BE2C (cell line): ENCODE data around the gene CCM2L.

ENCODE experiments used
- DNase-seq: peaks from one replicate; pipeline ENCODE4 v3.0.0-alpha.2; 2020
- H3K27me3 ChIP-seq: fragments of 250-450 bp; sonication (Bioruptor Pico); 2 replicates; pipeline ENCODE4 v1.5.1; 2020; ENCODE audit warnings: mild to moderate bottlenecking
- H3K36me3 ChIP-seq: fragments of 250-450 bp; sonication (Bioruptor Pico); 2 replicates; pipeline ENCODE4 v1.5.1; 2020; ENCODE audit warnings: mild to moderate bottlenecking
- H3K4me1 ChIP-seq: fragments of 250-450 bp; sonication (Bioruptor Pico); 2 replicates; pipeline ENCODE4 v1.5.1; 2020
- H3K4me3 ChIP-seq: 2 replicates; pipeline ENCODE4 v1.5.1; 2011; ENCODE audit warnings: low read depth, low read length
- H3K9me3 ChIP-seq: fragments of 250-450 bp; sonication (Bioruptor Pico); 2 replicates; pipeline ENCODE4 v1.5.1; 2020
- TF ChIP-seq, protein P1 (sequence below): IDR thresholded peaks from 2 replicates; pipeline ENCODE4 v1.5.1; 2012; ENCODE audit warnings: mild to moderate bottlenecking, low read depth, low read length

CCM2L gene

GRCh38 chr20:32007787-32008616 is 2.2 kb upstream of the CCM2L start:
- Histone ChIP-seq H3K9me3 (no peaks in the 10 kb centered on the region), H3K27me3 (no peaks in the 10 kb centered on the region), H3K4me1 (peaks cover 8% of the 10 kb centered on the region; the same call in 1 of the 2 replicates), H3K4me3 (no peak overlapping the region), H3K36me3 (no peaks in the 10 kb centered on the region)
- TF ChIP-seq, protein P1, sequence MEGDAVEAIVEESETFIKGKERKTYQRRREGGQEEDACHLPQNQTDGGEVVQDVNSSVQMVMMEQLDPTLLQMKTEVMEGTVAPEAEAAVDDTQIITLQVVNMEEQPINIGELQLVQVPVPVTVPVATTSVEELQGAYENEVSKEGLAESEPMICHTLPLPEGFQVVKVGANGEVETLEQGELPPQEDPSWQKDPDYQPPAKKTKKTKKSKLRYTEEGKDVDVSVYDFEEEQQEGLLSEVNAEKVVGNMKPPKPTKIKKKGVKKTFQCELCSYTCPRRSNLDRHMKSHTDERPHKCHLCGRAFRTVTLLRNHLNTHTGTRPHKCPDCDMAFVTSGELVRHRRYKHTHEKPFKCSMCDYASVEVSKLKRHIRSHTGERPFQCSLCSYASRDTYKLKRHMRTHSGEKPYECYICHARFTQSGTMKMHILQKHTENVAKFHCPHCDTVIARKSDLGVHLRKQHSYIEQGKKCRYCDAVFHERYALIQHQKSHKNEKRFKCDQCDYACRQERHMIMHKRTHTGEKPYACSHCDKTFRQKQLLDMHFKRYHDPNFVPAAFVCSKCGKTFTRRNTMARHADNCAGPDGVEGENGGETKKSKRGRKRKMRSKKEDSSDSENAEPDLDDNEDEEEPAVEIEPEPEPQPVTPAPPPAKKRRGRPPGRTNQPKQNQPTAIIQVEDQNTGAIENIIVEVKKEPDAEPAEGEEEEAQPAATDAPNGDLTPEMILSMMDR, result no peak
- DNase-seq, result no peak

DNA sequence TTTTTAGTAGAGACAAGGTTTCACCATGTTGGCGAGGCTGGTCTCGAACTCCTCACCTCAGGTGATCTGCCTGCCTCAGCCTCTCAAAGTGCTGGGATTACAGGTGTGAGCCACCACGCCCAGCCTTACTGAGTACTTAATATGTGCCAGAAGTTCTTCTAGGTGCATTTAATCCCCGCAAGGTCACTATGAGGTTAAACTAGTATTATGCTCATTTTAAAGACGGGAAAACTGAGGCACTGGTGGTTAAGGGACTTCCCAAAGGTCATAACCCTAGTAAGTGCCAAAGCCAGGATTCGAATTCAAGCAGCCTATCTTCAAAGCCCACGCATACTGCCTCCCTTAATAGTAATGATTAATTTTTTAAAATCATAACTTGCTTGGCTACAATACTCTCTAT is 674 bp upstream of the CCM2L start:
- TF ChIP-seq, protein P1, result no peak

DNA sequence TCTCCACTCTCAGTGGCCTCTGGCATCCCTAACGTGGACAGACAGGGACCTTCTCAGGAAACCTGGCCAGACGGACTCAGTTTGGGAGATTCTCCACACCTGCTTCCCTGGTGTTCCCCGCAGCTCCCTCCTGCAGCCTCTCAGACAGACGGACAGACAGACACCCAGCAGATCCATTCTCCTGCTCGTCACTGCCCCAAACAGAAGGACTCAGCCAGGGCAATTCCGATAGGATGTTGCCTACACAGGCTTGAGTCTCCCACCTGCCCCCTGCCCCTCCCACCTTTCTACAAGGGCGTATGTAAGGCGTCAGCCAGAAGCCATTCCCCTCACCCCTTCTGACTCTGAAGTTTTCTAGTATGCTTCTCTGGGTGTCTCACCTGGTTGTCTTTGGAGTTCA is 428 bp downstream of the CCM2L start:
- Histone ChIP-seq H3K4me3 (no peak overlapping the region), H3K27me3 (no peaks in the 10 kb centered on the region)
- no peak for DNase-seq

More for the DNA sequence above, 674 bp upstream of the CCM2L start:
- Histone ChIP-seq H3K4me1 (peaks cover 8% of the 10 kb centered on the region; the same call in 1 of the 2 replicates), H3K4me3 (no peak overlapping the region), H3K36me3 (no peaks in the 10 kb centered on the region), H3K27me3 (no peaks in the 10 kb centered on the region), H3K9me3 (no peaks in the 10 kb centered on the region)
- DNase-seq, result no peak

GRCh38 chr20:32012159-32012688 is 2.0 kb downstream of the CCM2L start:
- Histone ChIP-seq H3K9me3 (no peaks in the 10 kb centered on the region), H3K36me3 (no peaks in the 10 kb centered on the region), H3K27me3 (peaks cover 5% of the 10 kb centered on the region; the same call in 1 of the 2 replicates), H3K4me1 (peaks cover 8% of the 10 kb centered on the region; the same call in 1 of the 2 replicates), H3K4me3 (no peak overlapping the region)
- TF ChIP-seq, protein P1, result no peak
- DNase-seq, result no peak

More for the DNA sequence above, 428 bp downstream of the CCM2L start:
- Histone ChIP-seq H3K36me3 (no peaks in the 10 kb centered on the region), H3K9me3 (no peaks in the 10 kb centered on the region), H3K4me1 (peaks cover 8% of the 10 kb centered on the region; the same call in 1 of the 2 replicates)
- TF ChIP-seq, protein P1, result no peak

GRCh38 chr20:32013326-32013725 is 3.1 kb downstream of the CCM2L start:
- Histone ChIP-seq H3K4me3 (no peak overlapping the region), H3K9me3 (no peaks in the 10 kb centered on the region), H3K36me3 (no peaks in the 10 kb centered on the region), H3K4me1 (peaks cover under 1% of the 10 kb centered on the region; the same call in 1 of the 2 replicates), H3K27me3 (peaks cover 5% of the 10 kb centered on the region; the same call in 1 of the 2 replicates)
- DNase-seq, result no peak
- TF ChIP-seq, protein P1, result no peak
